HEK293 (cell line): Measurements from ENCODE around the gene LRRC51.

Experiments used
- CTCF ChIA-PET: fragments of 350-600 bp; formaldehyde crosslinking; extraction: SDS; loops from one replicate; lab custom pipeline; 2021; ENCODE audit warnings: antibody characterized with exemption; lab: Yijun Ruan, JAX
- POLR2A ChIA-PET: fragments of 300-600 bp; formaldehyde crosslinking; extraction: SDS; loops from one replicate; lab custom pipeline; 2020; ENCODE audit warnings: antibody characterized with exemption, inconsistent platforms; lab: Yijun Ruan, JAX
- H3K27ac ChIP-seq: fragments of 200-500 bp; sonication (Bioruptor generic); 2 replicates; pipeline ENCODE4 v1.5.1; 2014; ENCODE audit warnings: low read depth, low read length, control low read depth, inconsistent platforms; ENCODE audit errors: extremely low read depth
- H3K36me3 ChIP-seq, 2 experiments: fragments of 200-500 bp in 1 of 2; sonication (Bioruptor generic) in 1 of 2; 1 replicate in 1 of 2; 2 replicates in 1 of 2; pipeline ENCODE4 v1.5.1; 2014 to 2017; ENCODE audit warnings: inconsistent platforms in 2 of 2, low read length in 2 of 2; ENCODE audit not compliant: control insufficient read depth in 2 of 2, insufficient read depth in 1 of 2
- H3K4me1 ChIP-seq: fragments of 200-500 bp; sonication (Bioruptor generic); 2 replicates; pipeline ENCODE4 v1.5.1; 2014; ENCODE audit warnings: mild to moderate bottlenecking, low read length, inconsistent platforms; ENCODE audit not compliant: control insufficient read depth, insufficient read depth
- H3K4me3 ChIP-seq: 2 replicates; pipeline ENCODE4 v1.5.1; 2011; ENCODE audit warnings: low read depth, mild to moderate bottlenecking, control low read depth, low read length, moderate library complexity
- H3K9me3 ChIP-seq: fragments of 200-500 bp; sonication (Bioruptor generic); 2 replicates; pipeline ENCODE4 v1.5.1; 2014; ENCODE audit warnings: low read depth, low read length, inconsistent platforms; ENCODE audit not compliant: control insufficient read depth, insufficient read depth
- SCRT2 ChIP-seq: fragments of 450-650 bp; formaldehyde crosslinking; IDR thresholded peaks from 2 replicates; pipeline ENCODE4 v1.5.1; 2016; ENCODE audit warnings: missing biosample characterization, missing genetic modification characterization
- SP7 ChIP-seq: fragments of 450-650 bp; formaldehyde crosslinking; IDR thresholded peaks from 2 replicates; pipeline ENCODE4 v1.5.1; 2016; ENCODE audit warnings: missing biosample characterization, missing genetic modification characterization
- ZBTB21 ChIP-seq: fragments of 450-650 bp; formaldehyde crosslinking; IDR thresholded peaks from 2 replicates; pipeline ENCODE4 v1.5.1; 2017; ENCODE audit warnings: missing biosample characterization, missing genetic modification characterization
- ZNF23 ChIP-seq: fragments of 450-650 bp; formaldehyde crosslinking; IDR thresholded peaks from 2 replicates; pipeline ENCODE4 v1.5.1; 2016; ENCODE audit warnings: missing biosample characterization, missing genetic modification characterization, borderline replicate concordance
- ZNF341 ChIP-seq: fragments of 450-650 bp; formaldehyde crosslinking; IDR thresholded peaks from 2 replicates; pipeline ENCODE4; 2016; ENCODE audit warnings: low read depth, missing biosample characterization, missing genetic modification characterization
- ZNF510 ChIP-seq: fragments of 450-650 bp; formaldehyde crosslinking; IDR thresholded peaks from 2 replicates; pipeline ENCODE4 v1.5.1; 2018; ENCODE audit warnings: mild to moderate bottlenecking, missing genetic modification characterization, missing biosample characterization; ENCODE audit not compliant: insufficient replicate concordance
- TF ChIP-seq, protein P1 (sequence below): fragments of 450-650 bp; formaldehyde crosslinking; conservative IDR thresholded peaks from 2 replicates; pipeline ENCODE4 v1.5.1; 2016; ENCODE audit warnings: low read depth, missing biosample characterization, missing genetic modification characterization
- TF ChIP-seq, protein P2 (sequence below): fragments of 450-650 bp; formaldehyde crosslinking; IDR thresholded peaks from 2 replicates; pipeline ENCODE4 v1.5.1; 2016; ENCODE audit warnings: missing biosample characterization, missing genetic modification characterization
- TF ChIP-seq, protein P3 (sequence below): fragments of 450-650 bp; formaldehyde crosslinking; optimal IDR thresholded peaks from 2 replicates; pipeline ENCODE3; 2016; ENCODE audit warnings: missing biosample characterization, mild to moderate bottlenecking, missing genetic modification characterization
- TF ChIP-seq, protein P4 (sequence below): fragments of 450-650 bp; formaldehyde crosslinking; IDR thresholded peaks from 2 replicates; pipeline ENCODE4 v1.5.1; 2016; ENCODE audit warnings: missing biosample characterization, missing genetic modification characterization
- TF ChIP-seq, protein P5 (sequence below): sonication (generic); formaldehyde crosslinking; IDR thresholded peaks from 2 replicates; pipeline ENCODE4 v1.8.1; 2022; ENCODE audit warnings: mild to moderate bottlenecking, moderate library complexity, missing genetic modification reagents
- TF ChIP-seq, protein P6 (sequence below): fragments of 450-650 bp; formaldehyde crosslinking; IDR thresholded peaks from 2 replicates; pipeline ENCODE4 v1.5.1; 2017; ENCODE audit warnings: missing biosample characterization, missing genetic modification characterization

LRRC51 gene

DNA sequence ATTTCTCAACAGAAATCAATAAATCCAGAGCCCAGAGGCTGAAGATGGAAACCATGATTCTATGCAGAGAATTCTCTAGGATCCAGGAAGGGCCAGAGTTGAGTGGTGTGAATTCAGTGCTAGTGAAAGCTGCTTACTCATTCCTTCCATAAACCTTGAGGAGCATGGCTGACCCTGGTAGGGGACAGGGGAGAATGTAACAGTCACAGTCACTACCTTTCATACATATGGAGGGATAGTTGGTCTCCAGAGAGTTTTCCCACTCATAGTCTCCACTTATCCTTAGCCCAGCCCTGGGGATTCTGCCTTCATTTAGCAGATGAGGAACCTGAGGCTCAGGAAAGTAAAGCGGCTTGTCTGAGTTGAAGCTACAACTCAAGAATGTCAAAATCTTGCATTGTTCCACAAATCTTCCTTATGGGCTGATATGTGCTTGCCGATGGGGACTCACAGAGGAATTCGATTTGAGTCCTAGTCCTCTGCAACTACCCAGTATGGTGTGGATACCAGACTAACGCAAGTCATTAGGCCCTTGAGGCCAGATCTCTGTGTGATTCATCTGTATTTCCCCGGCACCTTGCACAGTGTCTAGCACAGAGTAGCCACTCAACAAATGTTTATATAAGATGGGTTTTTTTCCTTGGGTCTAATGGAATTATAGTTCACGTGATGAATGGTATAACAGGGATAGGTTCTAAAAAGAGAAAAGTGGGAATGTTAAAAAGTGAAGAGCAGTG, 35.5 kb downstream of the LRRC51 start:
- Histone ChIP-seq H3K4me3 (no peak overlapping the region), H3K9me3 (no peaks in the 10 kb centered on the region), H3K4me1 (no peaks in the 10 kb centered on the region), H3K27ac (no peak overlapping the region), H3K36me3 (no peaks in the 10 kb centered on the region)
- ChIA-PET CTCF (interaction anchor here (0.6 kb wide), 1 partner anchor 238 kb away, joined by 3 read pairs; no protein-coding TSS in a partner anchor), POLR2A (no interaction called here)
- TF ChIP-seq SP7 (tag by site-specific recombination) = no peak
- TF ChIP-seq ZNF341 = no peak
- TF ChIP-seq ZNF510 (tag by site-specific recombination) = no peak
- TF ChIP-seq, protein P1, sequence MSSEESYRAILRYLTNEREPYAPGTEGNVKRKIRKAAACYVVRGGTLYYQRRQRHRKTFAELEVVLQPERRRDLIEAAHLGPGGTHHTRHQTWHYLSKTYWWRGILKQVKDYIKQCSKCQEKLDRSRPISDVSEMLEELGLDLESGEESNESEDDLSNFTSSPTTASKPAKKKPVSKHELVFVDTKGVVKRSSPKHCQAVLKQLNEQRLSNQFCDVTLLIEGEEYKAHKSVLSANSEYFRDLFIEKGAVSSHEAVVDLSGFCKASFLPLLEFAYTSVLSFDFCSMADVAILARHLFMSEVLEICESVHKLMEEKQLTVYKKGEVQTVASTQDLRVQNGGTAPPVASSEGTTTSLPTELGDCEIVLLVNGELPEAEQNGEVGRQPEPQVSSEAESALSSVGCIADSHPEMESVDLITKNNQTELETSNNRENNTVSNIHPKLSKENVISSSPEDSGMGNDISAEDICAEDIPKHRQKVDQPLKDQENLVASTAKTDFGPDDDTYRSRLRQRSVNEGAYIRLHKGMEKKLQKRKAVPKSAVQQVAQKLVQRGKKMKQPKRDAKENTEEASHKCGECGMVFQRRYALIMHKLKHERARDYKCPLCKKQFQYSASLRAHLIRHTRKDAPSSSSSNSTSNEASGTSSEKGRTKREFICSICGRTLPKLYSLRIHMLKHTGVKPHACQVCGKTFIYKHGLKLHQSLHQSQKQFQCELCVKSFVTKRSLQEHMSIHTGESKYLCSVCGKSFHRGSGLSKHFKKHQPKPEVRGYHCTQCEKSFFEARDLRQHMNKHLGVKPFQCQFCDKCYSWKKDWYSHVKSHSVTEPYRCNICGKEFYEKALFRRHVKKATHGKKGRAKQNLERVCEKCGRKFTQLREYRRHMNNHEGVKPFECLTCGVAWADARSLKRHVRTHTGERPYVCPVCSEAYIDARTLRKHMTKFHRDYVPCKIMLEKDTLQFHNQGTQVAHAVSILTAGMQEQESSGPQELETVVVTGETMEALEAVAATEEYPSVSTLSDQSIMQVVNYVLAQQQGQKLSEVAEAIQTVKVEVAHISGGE = no peak
- TF ChIP-seq, protein P2, sequence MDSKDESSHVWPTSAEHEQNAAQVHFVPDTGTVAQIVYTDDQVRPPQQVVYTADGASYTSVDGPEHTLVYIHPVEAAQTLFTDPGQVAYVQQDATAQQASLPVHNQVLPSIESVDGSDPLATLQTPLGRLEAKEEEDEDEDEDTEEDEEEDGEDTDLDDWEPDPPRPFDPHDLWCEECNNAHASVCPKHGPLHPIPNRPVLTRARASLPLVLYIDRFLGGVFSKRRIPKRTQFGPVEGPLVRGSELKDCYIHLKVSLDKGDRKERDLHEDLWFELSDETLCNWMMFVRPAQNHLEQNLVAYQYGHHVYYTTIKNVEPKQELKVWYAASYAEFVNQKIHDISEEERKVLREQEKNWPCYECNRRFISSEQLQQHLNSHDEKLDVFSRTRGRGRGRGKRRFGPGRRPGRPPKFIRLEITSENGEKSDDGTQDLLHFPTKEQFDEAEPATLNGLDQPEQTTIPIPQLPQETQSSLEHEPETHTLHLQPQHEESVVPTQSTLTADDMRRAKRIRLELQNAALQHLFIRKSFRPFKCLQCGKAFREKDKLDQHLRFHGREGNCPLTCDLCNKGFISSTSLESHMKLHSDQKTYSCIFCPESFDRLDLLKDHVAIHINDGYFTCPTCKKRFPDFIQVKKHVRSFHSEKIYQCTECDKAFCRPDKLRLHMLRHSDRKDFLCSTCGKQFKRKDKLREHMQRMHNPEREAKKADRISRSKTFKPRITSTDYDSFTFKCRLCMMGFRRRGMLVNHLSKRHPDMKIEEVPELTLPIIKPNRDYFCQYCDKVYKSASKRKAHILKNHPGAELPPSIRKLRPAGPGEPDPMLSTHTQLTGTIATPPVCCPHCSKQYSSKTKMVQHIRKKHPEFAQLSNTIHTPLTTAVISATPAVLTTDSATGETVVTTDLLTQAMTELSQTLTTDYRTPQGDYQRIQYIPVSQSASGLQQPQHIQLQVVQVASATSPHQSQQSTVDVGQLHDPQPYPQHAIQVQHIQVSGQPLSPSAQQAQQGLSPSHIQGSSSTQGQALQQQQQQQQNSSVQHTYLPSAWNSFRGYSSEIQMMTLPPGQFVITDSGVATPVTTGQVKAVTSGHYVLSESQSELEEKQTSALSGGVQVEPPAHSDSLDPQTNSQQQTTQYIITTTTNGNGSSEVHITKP (tag by site-specific recombination) = no peak
- TF ChIP-seq ZBTB21 (tag by site-specific recombination) = no peak
- TF ChIP-seq, protein P3, sequence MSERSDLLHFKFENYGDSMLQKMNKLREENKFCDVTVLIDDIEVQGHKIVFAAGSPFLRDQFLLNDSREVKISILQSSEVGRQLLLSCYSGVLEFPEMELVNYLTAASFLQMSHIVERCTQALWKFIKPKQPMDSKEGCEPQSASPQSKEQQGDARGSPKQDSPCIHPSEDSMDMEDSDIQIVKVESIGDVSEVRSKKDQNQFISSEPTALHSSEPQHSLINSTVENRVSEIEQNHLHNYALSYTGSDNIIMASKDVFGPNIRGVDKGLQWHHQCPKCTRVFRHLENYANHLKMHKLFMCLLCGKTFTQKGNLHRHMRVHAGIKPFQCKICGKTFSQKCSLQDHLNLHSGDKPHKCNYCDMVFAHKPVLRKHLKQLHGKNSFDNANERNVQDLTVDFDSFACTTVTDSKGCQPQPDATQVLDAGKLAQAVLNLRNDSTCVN (tag by site-specific recombination) = no peak
- TF ChIP-seq, protein P4, sequence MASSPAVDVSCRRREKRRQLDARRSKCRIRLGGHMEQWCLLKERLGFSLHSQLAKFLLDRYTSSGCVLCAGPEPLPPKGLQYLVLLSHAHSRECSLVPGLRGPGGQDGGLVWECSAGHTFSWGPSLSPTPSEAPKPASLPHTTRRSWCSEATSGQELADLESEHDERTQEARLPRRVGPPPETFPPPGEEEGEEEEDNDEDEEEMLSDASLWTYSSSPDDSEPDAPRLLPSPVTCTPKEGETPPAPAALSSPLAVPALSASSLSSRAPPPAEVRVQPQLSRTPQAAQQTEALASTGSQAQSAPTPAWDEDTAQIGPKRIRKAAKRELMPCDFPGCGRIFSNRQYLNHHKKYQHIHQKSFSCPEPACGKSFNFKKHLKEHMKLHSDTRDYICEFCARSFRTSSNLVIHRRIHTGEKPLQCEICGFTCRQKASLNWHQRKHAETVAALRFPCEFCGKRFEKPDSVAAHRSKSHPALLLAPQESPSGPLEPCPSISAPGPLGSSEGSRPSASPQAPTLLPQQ (tag by site-specific recombination) = no peak
- TF ChIP-seq SCRT2 (tag by site-specific recombination) = no peak
- TF ChIP-seq, protein P5, sequence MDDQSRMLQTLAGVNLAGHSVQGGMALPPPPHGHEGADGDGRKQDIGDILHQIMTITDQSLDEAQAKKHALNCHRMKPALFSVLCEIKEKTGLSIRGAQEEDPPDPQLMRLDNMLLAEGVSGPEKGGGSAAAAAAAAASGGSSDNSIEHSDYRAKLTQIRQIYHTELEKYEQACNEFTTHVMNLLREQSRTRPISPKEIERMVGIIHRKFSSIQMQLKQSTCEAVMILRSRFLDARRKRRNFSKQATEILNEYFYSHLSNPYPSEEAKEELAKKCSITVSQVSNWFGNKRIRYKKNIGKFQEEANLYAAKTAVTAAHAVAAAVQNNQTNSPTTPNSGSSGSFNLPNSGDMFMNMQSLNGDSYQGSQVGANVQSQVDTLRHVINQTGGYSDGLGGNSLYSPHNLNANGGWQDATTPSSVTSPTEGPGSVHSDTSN (CRISPR knock-in tag) = no peak
- TF ChIP-seq ZNF23 = no peak
- TF ChIP-seq, protein P6, sequence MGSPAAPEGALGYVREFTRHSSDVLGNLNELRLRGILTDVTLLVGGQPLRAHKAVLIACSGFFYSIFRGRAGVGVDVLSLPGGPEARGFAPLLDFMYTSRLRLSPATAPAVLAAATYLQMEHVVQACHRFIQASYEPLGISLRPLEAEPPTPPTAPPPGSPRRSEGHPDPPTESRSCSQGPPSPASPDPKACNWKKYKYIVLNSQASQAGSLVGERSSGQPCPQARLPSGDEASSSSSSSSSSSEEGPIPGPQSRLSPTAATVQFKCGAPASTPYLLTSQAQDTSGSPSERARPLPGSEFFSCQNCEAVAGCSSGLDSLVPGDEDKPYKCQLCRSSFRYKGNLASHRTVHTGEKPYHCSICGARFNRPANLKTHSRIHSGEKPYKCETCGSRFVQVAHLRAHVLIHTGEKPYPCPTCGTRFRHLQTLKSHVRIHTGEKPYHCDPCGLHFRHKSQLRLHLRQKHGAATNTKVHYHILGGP (tag by site-specific recombination) = no peak
